DMS153 (cell line): Measurements from ENCODE around the gene SCUBE2.
"Not testable (repeated sequence)": the region's sequence is repeated elsewhere in the genome, so short reads cannot be mapped to it uniquely, and the experiment has no call there.

Source experiments
- DNase-seq: peaks from one replicate; lab custom pipeline; 2025; lab: John Stamatoyannopoulos, UW

The SCUBE2 gene

DNA sequence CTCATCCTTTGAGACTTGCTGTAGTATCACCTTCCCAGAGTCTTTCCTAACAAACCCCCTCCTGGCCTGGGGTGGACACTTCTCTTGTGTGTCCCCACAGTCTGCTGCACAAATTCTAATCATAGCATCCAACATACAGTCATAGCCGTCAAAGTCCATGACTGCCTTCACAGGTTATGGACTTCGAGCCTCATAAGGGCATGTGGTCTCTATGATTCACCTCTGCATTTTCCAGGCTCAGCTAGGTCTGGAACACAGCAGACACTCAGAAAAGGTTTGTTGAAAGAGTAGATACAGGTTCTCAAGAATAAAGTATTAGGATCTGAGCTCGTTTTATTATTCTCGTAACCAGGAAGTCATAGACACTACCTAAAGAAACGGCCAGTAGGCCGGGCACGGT is 13.2 kb upstream of the SCUBE2 start:
- no peak for DNase-seq

DNA sequence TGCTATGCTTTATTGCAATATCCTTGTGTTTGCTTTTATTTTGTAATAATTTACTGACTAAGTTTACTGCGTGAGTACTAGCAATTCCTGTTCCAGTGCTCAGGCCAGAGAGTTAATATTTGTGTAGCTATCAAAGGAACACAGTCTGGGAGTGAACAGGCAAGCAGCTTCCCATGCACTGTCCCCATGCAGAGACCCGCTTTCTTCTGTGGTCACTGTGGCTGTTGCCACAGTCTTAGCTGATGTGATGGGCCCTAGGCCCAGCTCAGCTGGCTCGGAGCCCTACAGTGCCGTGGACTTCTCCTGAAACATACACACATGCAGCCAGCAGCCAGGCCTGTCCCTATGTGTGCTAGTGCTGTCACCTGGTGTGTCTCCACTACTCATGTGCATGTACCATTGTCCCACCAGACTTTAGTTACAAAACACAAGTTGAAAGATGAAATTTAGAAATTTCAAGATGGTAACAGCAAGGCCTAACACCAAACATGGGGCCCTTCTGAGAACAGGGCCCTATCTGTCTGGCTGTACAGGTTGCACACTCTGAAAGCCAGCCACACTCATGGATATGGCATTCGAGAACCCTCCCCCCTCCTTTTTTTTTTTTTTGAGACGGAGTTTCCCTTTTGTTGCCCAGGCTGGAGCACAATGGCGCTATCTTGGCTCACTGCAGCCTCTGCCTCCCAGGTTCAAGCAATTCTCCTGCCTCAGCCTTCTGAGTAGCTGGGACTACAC is 12.3 kb upstream of the SCUBE2 start:
- DNase-seq, result no peak

DNA sequence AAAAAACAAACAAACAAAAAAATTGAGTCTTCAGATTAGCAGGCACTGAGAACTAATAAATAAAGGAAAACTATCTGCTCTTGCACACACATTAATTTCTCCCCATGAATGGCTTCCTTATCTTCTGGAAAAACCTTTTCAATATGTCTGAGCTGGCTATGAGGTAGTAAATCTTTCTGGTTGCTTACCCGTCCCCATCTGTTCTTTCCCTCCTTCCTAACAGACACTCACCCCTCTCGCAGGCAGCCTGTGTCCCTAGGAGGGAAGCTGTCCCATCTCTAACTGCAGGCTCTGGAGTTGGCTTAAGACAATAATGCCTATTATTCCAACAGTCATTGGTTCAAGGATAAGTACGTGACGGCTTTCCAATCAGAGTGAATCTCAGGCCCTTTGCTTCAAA is 8.2 kb upstream of the SCUBE2 start:
- DNase-seq, result no peak

DNA sequence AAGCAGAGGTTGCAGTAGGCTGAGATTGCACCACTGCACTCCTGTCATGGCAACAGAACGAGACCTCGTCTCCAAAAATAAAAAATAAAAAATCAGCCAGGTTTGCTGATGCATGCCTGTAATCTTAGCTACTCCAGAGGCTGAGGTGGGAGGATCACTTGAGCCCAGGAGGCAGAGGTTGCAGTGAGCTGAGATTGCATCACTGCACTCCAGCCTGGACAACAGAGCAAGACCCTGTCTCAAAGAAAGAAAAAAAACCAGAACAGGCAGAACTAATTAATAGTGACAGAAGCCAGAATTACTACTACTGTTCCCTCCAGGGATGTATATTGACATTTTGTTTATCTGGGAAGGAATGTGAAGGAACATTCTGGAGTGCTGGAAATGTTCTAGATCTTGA is 7.1 kb upstream of the SCUBE2 start:
- DNase-seq, result not testable (repeated sequence)

DNA sequence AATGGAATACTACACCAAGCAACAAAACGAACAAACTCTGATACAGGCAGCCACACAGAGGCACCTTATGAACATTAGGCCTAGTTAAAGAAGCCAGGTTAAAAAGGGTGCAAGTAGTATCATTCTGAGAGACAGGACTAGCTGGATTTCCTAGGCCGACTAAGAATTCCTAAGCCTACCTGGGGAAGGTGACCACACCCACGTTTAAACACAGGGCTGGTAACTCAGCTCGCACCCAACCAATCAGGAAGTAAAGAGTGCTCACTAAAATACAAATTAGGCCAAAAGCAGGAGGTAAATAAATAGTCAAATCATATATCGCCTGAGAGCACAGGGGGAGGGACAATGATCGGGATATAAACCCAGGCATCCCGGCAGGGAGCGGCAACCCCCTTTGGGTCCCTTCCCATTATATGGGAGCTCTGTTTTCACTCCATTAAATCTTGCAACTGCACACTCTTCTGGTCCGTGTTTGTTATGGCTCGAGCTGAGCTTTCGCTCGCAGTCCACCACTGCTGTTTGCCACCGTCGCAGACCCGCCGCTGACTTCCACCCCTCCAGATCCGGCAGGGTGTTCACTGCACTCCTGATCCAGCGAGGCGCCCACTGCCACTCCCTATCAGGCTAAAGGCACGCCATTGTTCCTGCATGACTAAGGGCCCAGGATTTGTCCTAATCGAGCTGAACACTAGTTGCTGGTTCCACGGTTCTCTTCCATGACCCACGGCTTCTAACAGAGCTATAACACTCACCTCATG is 6.0 kb upstream of the SCUBE2 start:
- not testable (repeated sequence) for DNase-seq

DNA sequence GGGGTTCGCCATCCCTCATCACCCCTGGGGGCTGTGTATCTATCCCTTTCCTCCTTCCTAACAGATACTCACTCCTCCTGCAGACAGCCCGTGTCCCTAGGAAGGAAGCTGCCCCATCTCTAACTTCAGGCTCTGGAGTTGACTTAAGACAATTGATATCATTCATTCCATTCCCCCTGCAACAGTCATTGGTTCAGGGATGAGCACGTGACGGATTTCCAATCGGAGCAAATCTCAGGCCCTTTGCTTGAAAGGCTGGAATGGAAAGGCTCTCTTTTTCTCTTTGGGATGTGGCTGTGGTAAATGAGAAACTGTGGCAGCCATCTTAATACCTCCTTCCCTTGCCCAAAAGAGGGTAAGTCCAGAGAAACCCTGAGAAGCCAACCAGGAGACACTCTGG is 5.0 kb upstream of the SCUBE2 start:
- no peak for DNase-seq

DNA sequence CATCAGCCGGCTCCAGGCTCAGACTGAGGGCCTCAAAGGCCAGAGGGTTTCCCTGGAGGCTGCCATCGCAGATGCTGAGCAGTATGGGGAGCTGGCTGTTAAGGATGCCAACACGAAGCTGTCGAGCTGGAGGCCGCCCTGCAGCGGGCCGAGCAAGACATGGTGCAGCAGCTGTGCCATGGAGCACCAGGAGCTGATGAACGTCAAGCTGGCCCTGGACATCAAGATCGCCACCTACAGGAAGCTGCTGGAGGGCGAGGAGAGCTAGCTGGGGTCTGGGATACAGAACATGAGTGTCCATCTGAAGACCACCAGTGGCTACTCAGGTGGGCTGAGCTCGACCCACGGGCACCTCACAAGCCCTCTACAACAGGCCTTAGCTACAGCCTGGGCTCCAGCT is 4.0 kb upstream of the SCUBE2 start:
- no peak for DNase-seq

DNA sequence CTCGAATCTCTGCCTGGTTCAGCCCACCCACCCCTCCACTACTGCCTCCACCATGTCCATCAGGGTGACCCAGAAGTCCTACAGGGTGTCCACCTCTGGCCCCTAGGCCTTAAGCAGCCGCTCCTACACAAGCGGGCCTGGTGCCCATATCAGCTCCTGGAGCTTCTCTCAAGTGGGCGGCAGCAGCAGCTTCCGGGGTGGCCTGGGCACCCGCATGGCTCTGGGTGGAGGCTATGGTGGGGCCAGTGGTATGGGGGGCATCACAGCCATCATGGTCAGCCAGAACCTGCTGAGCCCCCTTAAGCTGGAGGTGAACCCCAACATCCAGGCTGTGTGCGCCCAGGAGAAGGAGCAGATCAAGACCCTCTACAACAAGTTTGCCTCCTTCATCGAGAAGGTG is 3.0 kb upstream of the SCUBE2 start:
- no peak for DNase-seq

DNA sequence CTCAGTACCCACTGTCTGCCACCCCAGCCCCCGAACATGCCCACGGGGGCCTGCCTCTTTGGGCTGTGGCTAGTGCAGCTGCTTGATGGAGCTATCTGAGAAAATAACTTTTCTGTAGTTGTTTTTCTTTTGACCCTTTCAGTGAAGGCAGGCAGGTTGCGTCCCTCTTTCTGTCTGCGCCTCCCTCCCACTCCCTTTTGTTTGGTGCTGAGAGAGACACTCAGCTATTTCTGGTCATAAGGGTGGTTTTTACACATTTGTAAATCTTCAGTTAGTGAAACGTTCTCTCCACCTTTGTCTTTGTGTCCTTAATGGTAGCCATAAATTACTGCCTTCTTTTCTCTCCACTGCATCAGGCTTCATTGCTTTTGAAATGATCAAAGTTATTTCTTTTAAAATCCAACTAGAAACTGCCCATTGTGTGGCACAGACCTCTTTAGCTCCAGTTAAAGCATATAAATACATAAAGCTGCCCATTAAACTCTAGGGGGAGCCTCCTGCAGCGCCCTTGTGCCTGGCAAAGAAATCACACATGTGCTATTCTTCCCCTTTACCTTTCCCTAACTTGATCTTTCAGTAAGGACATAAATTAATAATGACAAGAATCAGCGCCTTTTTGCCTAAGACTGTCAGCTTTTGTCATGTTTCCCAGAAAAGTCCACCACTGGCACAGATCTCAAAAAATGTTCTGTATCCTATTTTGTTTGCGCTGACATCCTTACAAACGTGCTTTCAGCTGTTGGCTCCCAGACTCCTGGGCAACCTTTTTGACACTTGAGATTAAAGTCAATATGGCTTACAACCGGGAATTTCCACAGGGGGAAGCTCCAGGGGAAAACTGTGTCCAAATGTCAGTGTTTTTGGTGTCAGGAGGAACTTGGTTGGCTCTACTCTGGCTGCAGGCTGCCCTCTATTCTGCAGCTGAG is 1.7 kb upstream of the SCUBE2 start:
- peak; percentile 22 for DNase-seq

DNA sequence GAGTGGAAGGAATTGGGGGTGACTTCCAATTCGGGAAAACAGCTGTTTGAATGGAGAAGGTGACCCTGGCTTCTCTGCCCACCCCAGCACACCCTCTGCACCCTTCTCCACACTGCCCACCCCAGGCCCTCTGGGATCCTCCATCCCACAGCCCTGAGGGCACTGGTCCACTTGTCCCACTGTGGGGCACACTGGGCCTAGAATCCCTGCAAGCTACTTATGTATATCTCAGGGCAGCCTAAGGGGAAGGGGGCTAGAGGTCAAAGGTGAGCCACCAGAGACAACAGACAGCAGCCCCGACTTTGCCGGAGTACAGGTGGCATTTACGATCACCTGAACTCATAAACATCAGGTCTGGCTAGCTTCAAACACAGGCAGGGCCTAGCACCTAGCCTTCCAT is 673 bp upstream of the SCUBE2 start:
- DNase-seq, result no peak

DNA sequence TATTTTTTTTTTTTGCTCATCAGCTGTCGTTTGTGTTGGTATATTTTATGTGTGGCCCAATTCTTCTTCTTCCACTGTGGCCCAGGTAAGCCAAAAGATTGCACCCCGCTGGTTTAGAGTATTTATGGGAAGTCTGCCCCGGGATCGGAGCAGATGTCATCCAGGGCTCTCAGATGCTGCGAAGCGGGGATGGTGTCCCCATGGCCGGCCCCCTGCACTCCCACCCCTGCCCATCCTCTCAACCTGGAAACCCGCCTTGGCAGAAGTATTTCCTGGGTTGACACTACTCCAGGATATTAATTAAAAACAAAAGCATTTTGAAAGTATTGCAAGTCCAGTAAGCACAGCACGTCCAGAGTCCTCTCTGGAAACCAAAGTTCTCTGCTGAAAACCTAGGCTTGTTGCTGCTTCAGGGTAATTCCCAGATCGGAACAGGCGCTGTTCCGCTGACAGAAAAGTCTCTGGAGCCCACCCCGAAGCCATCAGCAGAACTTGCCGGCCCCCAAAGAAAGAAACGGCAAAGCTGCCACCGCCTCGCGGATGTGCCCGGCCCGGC is 833 bp downstream of the SCUBE2 start:
- DNase-seq, result no peak

DNA sequence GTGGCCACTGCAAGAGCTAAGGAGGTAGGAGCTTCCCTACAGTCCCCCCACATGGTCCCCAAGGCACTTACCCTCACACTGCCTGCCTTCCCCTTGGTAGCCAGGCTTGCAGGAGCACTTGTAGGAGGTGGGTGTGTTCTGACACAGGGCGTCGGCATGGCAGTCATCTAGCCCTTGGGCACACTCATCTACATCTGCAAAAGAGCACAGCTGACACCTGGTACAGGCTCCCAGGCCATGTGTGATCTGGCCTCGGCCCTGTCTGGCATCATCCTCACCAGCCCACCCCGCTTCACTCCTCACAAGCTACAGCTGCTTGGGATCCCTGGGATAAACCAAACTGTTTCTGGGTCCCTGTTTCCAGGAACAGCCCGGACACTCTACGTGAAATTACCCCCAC is 1.8 kb downstream of the SCUBE2 start:
- DNase-seq, result no peak

DNA sequence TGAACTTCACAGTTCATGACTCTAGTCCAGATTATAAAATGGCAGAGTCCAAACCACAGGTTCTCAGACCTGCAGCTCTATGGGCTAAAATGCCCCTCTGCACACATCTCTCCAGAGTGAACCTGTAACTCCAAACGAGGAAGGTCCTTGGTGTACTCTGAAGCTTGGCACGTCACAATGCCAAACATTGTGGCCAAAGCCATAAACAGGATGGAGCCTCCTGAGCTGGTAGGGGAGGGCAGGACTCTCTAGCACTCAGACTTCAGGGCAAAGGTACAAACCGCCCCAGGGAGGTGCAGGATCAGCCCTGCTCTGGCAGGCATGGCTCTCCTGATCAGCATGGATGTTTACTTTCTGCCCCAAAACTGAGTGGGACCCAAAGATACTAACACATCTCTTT is 2.3 kb downstream of the SCUBE2 start:
- no peak for DNase-seq

DNA sequence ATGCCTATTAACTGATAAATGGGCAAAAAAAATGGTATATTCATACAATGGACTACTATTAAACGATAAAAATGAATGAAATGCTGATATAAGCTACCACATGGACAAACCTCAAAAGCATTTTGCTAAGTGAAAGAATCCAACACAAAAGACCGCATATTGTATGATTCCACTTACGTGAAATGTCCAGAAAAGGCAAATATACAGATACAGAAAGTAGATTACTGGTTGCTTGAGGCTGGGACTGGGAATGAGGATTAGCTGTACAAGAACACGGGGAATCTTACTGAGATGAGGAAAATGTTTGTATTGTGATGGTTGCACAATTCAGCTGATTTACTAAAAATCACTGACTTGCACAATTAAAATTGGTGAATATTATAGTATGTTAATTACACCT is 8.8 kb downstream of the SCUBE2 start:
- DNase-seq, result no peak

DNA sequence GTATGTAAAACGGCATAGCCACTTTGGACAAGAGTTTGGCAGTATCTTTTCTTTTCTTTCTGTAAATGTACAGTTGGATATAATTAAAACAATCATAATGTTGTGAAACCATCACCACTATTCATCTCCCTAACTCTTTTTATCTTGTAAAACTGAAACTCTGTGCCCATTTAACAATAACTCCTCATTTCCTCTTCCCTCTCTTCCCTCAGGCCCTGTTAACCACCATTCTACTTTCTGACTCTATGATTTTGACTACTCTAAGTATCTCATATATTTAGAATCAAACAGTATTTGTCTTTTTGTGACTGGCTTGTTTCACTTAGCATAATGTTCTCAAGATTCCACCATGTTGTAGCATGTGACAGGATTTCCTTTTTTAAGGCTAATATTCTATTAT is 10.2 kb downstream of the SCUBE2 start:
- DNase-seq, result no peak

DNA sequence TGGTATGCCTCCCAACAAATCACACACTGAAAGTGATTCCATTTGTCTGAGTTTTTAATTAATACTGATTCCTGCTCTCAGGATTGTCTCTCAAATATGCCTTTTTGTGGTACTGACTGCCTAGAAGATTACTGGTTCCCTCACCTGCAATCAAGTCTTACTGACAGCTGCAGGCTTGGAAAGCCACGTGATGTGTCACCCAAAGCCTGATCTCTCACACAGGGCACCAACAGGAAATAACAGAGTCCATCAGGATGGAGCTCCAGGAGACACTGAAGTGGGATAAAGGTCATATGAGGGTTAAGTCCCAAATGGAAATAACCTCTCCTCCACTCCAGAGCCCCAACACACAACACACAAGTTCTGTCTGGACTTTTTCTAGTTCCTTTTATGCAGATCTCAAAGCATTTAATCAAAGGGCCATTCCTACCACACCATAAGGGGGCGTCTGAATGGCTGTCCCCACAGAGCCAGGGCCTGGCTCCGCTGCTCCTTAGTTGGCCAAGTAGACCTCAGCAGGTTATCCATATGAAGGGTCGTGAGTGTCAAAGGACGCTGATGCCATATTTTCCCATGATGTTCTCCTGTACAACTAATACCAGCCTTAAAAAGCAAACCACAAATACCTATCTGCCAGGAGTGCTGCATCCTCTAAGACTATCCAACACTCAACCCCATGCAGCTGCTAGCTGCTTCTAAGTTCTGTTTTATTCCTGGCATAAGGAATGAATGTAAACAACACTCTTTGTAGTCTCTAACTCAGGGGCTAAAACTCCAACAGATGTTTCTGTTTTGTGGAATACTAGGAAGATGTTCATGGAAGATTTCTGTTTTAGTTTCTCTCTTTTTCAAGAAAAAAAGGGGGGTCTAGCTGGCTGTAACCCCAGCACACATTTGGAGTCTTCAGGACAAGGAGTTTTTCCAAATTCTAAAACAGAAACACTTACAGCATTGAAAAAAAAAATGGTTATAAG is 13.0 kb downstream of the SCUBE2 start:
- no peak for DNase-seq

DNA sequence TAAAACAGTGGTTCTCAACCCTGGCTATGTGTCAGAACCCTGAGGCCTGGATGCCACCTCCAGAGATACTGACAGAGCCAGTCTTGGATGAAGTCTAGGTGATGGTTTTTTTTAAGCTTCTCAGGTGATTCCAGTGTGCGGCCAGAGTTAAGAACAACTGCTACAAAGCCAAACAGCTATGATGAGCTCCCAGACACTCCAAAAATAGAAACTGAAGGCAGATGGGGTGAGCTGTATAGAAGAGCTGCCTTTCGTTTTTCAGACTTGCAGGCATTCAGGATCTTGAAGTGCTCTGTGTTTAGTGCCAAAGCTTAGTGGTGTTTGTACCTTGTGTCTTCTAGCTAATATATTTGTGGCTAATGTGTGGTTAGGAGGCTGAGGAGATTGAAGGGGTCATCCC is 14.2 kb downstream of the SCUBE2 start:
- DNase-seq, result no peak

DNA sequence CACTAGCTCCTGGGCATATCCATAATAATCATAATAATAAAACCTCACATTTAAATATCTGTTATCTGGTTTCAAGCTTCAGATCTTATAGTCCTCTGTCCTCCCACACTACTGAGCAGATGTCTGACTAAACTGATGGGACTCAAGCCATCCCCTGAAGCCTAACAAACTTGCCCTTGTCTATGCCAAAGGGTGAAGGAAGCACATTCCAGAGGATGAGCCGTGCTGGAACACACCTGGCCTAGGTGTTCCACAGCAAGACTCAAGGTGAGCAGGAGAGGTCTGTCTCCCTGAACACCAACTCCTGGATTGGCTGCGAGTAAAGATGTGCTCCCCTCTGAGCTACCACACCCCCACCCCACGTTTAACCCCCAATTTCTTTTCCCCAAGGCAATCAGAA is 14.7 kb downstream of the SCUBE2 start:
- DNase-seq, result no peak

DNA sequence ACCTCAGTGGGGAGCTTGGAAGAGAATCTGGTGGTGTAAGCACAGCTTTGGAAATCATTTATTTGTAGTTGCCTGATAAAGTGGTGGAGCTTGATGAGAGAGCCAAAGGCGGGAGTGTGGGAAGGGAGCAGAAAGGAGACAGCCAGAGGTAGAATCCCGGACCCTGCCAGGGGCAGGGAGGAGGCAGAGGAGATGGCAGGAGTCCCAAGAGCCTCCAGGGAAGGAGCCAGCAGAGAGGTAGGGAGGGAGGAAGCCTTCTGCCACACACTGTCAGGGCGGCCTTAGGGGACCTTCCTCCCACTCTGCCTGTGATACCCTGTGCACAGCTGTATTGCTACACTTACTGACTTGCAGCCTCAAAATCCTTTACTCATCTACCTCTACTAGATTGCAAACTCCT is 15.4 kb downstream of the SCUBE2 start:
- DNase-seq, result no peak

DNA sequence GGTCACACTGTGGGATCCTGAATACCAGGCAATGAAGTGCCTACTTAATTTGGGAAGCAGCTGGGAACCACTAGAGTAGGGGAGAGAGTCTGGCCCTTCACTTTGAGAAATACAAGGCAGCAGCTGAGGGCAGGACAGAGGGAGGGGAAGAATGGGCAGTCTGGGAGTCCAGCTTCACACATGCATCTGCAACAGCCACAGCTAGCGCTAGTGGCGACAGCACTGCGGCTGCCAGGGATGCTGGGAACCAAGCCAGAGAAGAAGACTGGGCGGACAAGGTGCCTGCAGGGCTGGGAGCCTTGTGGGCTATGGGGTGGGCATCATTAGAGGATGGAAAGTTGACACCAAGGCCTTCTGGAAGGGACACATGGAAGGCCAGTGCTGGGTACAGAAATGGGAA is 15.8 kb downstream of the SCUBE2 start:
- DNase-seq, result no peak

DNA sequence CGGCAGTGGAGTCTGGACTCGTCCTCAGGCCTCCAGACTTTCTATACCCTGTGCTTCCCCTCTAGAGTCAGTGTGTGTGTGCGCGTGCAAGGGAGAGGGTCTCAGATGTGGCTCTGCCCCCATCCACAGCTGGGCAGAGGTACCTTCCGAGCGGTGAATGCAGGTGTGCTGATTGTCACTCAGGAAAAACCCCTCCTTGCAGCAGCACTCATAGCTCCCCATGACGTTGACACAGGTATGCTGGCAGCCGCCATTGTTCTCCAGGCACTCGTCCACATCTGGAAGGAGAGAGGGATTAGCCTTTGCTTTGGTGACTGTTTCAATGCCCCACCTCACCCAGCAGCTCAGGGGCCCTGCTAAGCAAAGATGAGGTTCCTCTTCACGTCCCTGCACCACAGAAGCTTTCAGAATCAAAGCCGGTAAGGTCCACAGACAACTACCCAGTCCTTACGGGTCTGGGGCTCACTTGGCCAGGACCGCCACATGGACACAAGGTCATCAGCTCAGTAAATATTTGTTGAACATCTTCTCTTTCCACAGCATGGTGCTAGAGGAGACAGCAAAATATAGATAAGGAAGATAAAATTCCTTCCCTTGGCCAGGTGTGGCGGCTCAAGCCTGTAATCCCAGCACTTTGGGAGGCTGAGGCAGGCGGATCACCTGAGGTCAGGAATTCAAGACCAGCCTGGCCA is 16.9 kb downstream of the SCUBE2 start:
- no peak for DNase-seq
